AG10803 (cell line): ENCODE data around the gene DEAF1.

Experiments
- DNase-seq: peaks from one replicate; pipeline ENCODE4 v3.0.0; 2010; ENCODE audit warnings: low read depth
- H3K4me3 ChIP-seq: 2 replicates; pipeline ENCODE4 v1.5.1; 2011; ENCODE audit warnings: mild to moderate bottlenecking, low read length, control low read depth
- CTCF ChIP-seq: conservative IDR thresholded peaks from 2 replicates; pipeline ENCODE4 v1.5.1; 2011; ENCODE audit warnings: mild to moderate bottlenecking, low read length, control low read depth, inconsistent platforms

DEAF1 gene

GRCh38 chr11:623999-624704, 70.9 kb downstream of the DEAF1 start:
- DNase-seq: peak; percentile 18
- no peak overlapping the region for H3K4me3 ChIP-seq
- TF ChIP-seq CTCF: no peak

- TF ChIP-seq CTCF: no peak
- DNase-seq: no peak
- no peak overlapping the region for H3K4me3 ChIP-seq
These were observed 71.6 kb downstream of the DEAF1 start for GRCh38 chr11:623349-623869.

GRCh38 chr11:621838-622237, 73.2 kb downstream of the DEAF1 start:
- DNase-seq: no peak
- no peak overlapping the region for H3K4me3 ChIP-seq
- TF ChIP-seq CTCF: no peak

- no peak for TF ChIP-seq CTCF
- H3K4me3 ChIP-seq: no peak overlapping the region
- no peak for DNase-seq
These were observed 73.8 kb downstream of the DEAF1 start for GRCh38 chr11:620935-621814.

GRCh38 chr11:620201-620600, 74.8 kb downstream of the DEAF1 start:
- H3K4me3 ChIP-seq: no peak overlapping the region
- no peak for DNase-seq
- TF ChIP-seq CTCF: no peak

- no peak overlapping the region for H3K4me3 ChIP-seq
- no peak for DNase-seq
- no peak for TF ChIP-seq CTCF
These were observed 75.4 kb downstream of the DEAF1 start for GRCh38 chr11:619628-620050.
